HG03575 (cell line): ENCODE results near the gene KIRREL2.
"Not testable (repeated sequence)": the region's sequence is repeated elsewhere in the genome, so short reads cannot be mapped to it uniquely, and the experiment has no call there.

Experiments
- ATAC-seq: cut with Tn5 transposase; IDR thresholded peaks from one replicate; pipeline ENCODE4 v1.9.1; 2021; ENCODE audit not compliant: unreplicated experiment, insufficient number of reproducible peaks, low FRiP score; ENCODE audit errors: extremely low read depth

KIRREL2 gene

GRCh38 chr19:35908973-35909683 is 52.4 kb downstream of the KIRREL2 start:
- no peak for ATAC-seq

- no peak for ATAC-seq
Measured at GRCh38 chr19:35909684-35910035, 52.9 kb downstream of the KIRREL2 start.

GRCh38 chr19:35910355-35910754 is 53.6 kb downstream of the KIRREL2 start:
- ATAC-seq: not testable (repeated sequence)

- no peak for ATAC-seq
Measured at GRCh38 chr19:35911173-35911572, 54.5 kb downstream of the KIRREL2 start.

GRCh38 chr19:35911790-35912189 is 55.1 kb downstream of the KIRREL2 start:
- ATAC-seq: no peak

- ATAC-seq: no peak
Measured at GRCh38 chr19:35913589-35913988, 56.9 kb downstream of the KIRREL2 start.

- ATAC-seq: no peak
Measured at GRCh38 chr19:35915443-35915842, 58.7 kb downstream of the KIRREL2 start.
